ENCODE measurements around the gene UAP1. TPM values are rescaled to one million over a fixed set of nuclear protein-coding genes. Genes with fewer than 3 reads are reported as not detected.
"Not testable (repeated sequence)": the region's sequence is repeated elsewhere in the genome, so short reads cannot be mapped to it uniquely, and the experiment has no call there.

UAP1 gene
- total and polyA plus RNA-seq, 3 donors from 2014 or later, result 110 to 161 (median 128) TPM

DNA sequence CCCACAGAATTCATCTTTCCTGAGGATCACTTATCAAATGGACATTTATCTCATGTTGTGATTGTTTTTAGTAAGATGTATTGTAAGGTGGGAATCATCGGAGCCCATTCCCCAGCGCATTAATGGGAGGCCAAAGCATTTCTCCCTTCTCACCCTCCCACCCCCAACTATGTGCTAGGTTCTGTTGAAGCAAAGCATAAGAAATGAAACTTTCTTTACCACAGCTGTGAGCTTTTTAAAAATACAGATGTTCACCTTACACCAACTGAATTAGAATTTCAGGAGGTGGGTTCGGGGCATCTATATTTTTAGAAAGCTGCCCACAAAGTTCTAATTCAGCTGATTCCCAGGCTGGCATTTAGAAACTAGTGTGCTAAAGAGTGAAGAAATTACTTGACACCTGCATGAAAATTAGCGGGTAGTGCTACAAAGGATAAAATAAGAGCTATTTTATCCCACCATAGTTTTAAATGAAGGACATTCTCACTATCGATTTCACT lies 26.3 kb downstream of the UAP1 start:
- no peak overlapping the region for H3K4me3 ChIP-seq
- no peaks in the 10 kb centered on the region for H3K27me3 ChIP-seq
- no peak for DNase-seq
- intact Hi-C loops (cut with DNase I; ENCODE audit: low total_unique reads), result no loop called here
- WGBS, 2 donors, result 92 to 95% methylated on average over 5 of the region's 5 CpGs
- TF ChIP-seq POLR2A (IDR thresholded peaks at IDR 0.05), result no peak
- TF ChIP-seq, protein P1, sequence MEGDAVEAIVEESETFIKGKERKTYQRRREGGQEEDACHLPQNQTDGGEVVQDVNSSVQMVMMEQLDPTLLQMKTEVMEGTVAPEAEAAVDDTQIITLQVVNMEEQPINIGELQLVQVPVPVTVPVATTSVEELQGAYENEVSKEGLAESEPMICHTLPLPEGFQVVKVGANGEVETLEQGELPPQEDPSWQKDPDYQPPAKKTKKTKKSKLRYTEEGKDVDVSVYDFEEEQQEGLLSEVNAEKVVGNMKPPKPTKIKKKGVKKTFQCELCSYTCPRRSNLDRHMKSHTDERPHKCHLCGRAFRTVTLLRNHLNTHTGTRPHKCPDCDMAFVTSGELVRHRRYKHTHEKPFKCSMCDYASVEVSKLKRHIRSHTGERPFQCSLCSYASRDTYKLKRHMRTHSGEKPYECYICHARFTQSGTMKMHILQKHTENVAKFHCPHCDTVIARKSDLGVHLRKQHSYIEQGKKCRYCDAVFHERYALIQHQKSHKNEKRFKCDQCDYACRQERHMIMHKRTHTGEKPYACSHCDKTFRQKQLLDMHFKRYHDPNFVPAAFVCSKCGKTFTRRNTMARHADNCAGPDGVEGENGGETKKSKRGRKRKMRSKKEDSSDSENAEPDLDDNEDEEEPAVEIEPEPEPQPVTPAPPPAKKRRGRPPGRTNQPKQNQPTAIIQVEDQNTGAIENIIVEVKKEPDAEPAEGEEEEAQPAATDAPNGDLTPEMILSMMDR (IDR thresholded peaks at IDR 0.05), result no peak
- no peaks in the 10 kb centered on the region for H3K4me1 ChIP-seq
- H3K9me3 ChIP-seq, result no peaks in the 10 kb centered on the region
- no peak overlapping the region for H3K27ac ChIP-seq
- no peaks in the 10 kb centered on the region for H3K36me3 ChIP-seq (ENCODE audit: low read depth, missing control alignments)

DNA sequence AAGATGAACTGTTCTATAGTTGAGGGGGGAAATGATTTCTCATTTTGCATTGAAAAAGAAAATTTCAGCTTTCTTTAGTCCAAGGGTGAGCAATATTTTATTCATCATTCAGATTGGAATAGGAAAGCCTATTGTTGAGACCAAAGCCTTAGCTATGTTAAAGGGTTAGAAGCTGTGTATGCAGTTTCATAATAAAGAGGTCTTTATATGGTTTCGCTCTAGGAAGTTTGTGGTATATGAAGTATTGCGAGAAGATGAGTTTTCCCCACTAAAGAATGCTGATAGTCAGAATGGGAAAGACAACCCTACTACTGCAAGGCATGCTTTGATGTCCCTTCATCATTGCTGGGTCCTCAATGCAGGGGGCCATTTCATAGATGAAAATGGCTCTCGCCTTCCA lies 28.6 kb downstream of the UAP1 start:
- Histone ChIP-seq H3K27ac (no peak overlapping the region), H3K4me3 (no peak overlapping the region), H3K9me3 (no peaks in the 10 kb centered on the region), H3K36me3 (ENCODE audit: low read depth, missing control alignments) (no peaks in the 10 kb centered on the region), H3K27me3 (no peaks in the 10 kb centered on the region), H3K4me1 (no peaks in the 10 kb centered on the region)
- no peak for TF ChIP-seq POLR2A (IDR thresholded peaks at IDR 0.05)
- no peak for DNase-seq
- WGBS, 2 donors, result 93 to 96% methylated on average over 3 of the region's 3 CpGs
- intact Hi-C loops (cut with DNase I; ENCODE audit: low total_unique reads), result no loop called here

DNA sequence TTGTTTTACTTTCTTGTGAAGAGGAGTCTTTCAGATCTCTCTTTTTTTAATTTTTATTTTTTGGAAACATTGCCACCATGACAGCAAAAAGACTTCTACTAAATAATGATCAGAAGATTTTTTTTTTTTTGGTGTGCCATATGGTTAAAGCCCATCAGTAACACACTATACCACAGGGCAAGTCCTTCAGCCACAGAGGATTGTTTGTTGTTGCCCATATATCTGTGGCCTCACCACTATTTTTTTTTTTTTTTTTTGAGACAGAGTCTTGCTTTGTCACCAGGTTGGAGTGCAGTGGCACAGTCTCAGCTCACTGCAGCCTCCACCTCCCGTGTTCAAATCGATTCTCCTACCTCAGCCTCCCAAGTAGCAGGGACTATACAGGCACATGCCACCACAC lies 29.2 kb downstream of the UAP1 start:
- WGBS, 2 donors, result 94 to 95% methylated on average over 2 of the region's 2 CpGs

DNA sequence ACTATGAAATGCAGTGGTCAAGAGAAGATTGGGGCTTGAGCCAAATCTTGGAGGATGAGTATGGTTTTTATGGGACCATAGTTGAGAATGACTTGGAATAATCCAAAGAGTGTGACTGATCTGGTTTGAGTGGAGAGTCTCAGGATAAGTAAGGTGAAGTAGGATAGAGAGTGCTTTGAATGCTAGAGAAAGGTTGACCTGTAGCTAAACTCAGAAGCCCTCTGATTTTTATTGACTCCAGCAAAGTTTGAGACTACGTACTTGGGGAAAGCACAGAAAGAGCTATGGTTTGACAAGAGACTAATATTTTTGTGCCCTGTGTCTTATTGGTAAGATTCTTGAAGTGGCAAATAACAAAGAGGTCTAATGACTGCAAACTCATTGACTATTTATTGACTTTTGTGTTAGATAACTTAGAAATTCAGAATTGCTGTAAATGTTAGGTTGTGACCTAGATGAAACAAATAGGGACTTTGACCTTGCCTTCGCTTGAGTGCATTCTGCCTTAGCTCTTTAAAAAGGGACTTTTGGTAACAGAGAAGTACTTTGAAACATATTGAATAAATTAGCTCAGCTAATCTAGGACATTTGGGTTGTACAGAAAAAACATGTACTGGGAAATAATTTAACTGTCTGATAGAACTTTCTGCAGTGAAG lies 35.1 kb downstream of the UAP1 start:
- Histone ChIP-seq H3K36me3 (ENCODE audit: low read depth, missing control alignments) (no peaks in the 10 kb centered on the region), H3K9me3 (no peaks in the 10 kb centered on the region), H3K27ac (peak overlapping the region; percentile 2 to 46), H3K4me3 (no peak overlapping the region), H3K4me1 (peaks cover 11% of the 10 kb centered on the region), H3K27me3 (no peaks in the 10 kb centered on the region)
- WGBS, 2 donors, result 48 to 59% methylated on average over 2 of the region's 2 CpGs
- intact Hi-C loops (cut with DNase I; ENCODE audit: low total_unique reads), result no loop called here
- no peak for DNase-seq
- no peak for TF ChIP-seq POLR2A (IDR thresholded peaks at IDR 0.05)
- TF ChIP-seq, protein P1 (IDR thresholded peaks at IDR 0.05), result no peak

More for the DNA sequence above, 29.2 kb downstream of the UAP1 start:
- Histone ChIP-seq H3K27me3 (no peaks in the 10 kb centered on the region), H3K4me1 (no peaks in the 10 kb centered on the region), H3K9me3 (no peaks in the 10 kb centered on the region), H3K4me3 (no peak overlapping the region), H3K36me3 (ENCODE audit: low read depth, missing control alignments) (no peaks in the 10 kb centered on the region), H3K27ac (no peak overlapping the region)
- intact Hi-C loops (cut with DNase I; ENCODE audit: low total_unique reads), result no loop called here
- no peak for DNase-seq
- no peak for TF ChIP-seq POLR2A (IDR thresholded peaks at IDR 0.05)
- TF ChIP-seq, protein P1 (IDR thresholded peaks at IDR 0.05), result no peak

DNA sequence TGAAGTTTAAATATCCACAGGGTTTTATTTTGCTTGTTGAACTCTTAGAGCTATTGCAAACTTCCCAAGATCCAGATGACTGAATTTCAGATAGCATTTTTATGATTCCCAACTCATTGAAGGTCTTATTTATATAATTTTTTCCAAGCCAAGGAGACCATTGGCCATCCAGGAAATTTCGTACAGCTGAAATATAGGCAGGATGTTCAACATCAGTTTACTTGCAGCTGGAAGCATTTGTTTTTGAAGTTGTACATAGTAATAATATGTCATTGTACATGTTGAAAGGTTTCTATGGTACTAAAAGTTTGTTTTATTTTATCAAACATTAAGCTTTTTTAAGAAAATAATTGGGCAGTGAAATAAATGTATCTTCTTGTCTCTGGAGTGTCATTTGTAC lies 37.9 kb downstream of the UAP1 start:
- Histone ChIP-seq H3K36me3 (ENCODE audit: low read depth, missing control alignments) (no peaks in the 10 kb centered on the region), H3K9me3 (no peaks in the 10 kb centered on the region), H3K27me3 (no peaks in the 10 kb centered on the region), H3K27ac (no peak overlapping the region), H3K4me1 (peaks cover 11% of the 10 kb centered on the region), H3K4me3 (no peak overlapping the region)
- TF ChIP-seq, protein P1 (IDR thresholded peaks at IDR 0.05), result no peak
- TF ChIP-seq POLR2A (IDR thresholded peaks at IDR 0.05), result no peak
- no peak for DNase-seq
- intact Hi-C loops (cut with DNase I; ENCODE audit: low total_unique reads), result no loop called here
- WGBS, 2 donors, result 85 to 86% methylated on average over 1 of the region's 1 CpG

DNA sequence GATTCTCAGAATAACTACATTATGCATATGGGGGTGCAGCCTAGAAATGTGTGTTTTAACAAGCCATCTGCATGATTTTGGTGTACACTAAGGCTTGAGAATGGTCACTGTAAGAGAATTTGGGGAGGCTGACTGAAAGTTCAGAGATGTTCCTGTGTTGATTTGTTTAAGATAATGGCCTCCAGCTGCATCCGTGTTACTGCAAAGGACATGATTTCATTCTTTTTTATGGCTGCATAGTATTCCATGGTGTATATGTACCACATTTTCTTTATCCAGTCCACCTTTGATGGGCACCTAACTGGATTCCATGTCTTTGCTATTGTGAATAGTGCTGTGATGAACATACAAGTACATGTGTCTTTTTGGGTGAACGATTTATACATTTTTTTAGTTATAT lies 41.6 kb downstream of the UAP1 start:
- intact Hi-C loops (cut with DNase I; ENCODE audit: low total_unique reads), result loop anchor here (10.0 kb wide), 1 partner anchor 408 kb away; no protein-coding TSS in a partner anchor
- not testable (repeated sequence) for H3K9me3 ChIP-seq; H3K27ac ChIP-seq; H3K4me3 ChIP-seq; DNase-seq; H3K36me3 ChIP-seq (ENCODE audit: low read depth, missing control alignments); H3K27me3 ChIP-seq; H3K4me1 ChIP-seq
- 93 to 95% methylated on average over 2 of the region's 2 CpGs for WGBS, 2 donors
